HG02759 (cell line): ENCODE data around the gene CBX6.

Experiments
- ATAC-seq: cut with Tn5 transposase; IDR thresholded peaks from one replicate; pipeline ENCODE4 v1.9.1; 2021; ENCODE audit warnings: mild to moderate bottlenecking, moderate library complexity; ENCODE audit not compliant: unreplicated experiment

Gene CBX6

DNA sequence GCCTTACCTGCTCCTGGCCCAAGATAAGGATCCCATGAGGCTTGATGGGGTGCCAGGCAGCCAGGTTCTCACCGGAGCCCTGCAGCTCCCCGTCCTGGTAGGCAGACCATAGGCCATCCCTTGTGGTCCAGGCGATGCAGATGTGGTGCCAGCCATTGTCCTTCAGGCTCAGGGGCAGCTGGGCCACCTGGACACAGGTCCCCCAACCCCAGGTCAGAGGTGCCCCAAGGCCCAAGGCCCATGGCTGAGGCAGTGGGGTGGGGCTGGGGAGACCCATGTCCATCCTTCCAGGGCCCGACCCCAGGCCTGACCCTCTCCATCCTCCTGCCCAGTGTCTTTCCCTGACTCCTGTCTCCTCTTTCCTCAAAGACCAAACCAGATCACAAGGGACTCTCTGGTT is 48.9 kb downstream of the CBX6 start:
- ATAC-seq = no peak

DNA sequence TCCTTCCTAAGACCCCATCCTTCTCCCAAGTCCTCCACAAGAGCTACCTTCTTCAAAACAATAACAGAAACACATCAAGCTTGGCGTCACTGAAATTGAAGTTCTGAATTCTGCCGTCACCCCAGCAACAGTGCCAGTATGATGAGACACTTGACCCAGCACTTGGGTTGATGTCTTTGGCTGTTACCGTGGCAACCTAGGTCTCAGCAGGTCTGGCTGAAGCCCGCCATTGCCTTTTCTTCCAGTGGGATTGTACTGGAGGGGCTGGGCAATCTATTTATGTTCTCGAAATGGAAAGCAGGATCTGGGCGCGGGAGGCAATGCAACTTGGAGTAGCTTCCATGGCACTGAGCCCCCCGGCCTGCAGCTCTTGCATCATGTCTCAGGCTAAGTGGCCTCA is 52.0 kb downstream of the CBX6 start:
- ATAC-seq = no peak

DNA sequence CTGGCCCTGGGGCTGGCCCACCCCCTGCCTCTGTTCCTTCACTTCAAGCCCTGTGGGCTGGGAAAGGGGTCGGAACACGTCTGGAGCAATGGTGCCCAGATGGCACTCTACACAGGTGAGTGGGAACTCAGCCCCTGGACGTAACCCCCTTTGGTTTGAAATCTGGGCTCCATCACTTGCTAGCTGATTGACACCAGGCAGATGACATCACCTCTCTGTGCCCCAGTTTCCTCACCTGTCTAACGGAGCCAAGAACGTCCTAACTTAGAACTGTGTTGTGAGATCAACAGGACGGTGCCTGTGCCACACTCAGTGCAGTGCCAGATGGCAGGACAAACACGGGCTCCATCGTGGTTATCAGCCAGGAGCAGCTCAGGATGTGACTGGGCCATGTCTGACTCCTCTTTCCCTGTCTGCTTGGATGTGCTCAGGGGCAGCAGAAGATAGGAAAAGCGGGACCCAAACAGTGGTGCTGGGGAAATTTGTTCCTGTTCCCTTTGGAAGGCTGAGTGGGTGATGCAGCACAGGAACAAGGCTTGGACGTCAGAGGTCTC is 52.6 kb downstream of the CBX6 start:
- no peak for ATAC-seq

DNA sequence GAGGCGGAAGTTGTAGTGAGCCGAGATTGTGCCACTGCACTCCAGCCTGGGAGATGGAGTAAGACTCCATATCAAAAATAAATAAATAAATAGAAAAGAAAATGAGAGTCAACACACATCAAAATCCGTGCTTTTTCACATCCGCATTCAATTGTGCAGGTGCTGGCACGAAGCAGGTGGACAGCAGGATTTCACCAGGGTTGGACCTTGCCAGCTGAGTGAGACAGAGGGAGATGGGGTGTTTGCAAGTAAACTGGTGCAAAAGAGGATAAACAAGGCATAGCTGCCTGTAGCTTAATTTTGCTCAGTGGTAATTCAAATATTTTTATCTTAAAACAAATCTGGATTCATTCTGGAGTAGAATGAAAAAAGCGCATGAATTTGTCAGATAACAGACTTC is 54.8 kb downstream of the CBX6 start:
- no peak for ATAC-seq

DNA sequence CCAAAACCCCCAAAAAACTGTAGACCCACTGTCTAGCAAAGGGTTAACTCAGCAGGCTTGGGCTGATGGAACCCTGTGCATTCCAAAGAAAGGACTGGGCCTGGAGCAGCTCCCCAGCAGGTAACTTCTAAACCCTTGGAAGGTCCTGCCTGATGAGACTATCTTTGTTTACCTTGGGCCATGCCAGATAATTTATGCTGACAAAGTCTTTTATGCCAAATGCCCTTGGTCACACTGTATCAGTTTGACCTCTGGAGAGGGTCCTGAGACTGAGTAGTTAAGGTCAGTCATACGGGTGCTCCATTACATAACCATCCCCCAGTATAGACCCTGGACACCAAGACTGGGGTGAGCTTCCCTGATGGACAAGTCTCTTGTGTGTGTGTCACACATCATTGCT is 56.2 kb downstream of the CBX6 start:
- no peak for ATAC-seq
